Adrenal gland (tissue), 5 donors: ENCODE data around the gene NAPA.

ENCODE experiments used
- CTCF ChIP-seq, 6 experiments: fragments of 450-650 bp in 4 of 6; fragments of 200-600 bp in 2 of 6; sonication (generic) in 1 of 6; IDR thresholded peaks; 1 replicate in 5 of 6; 2 replicates in 1 of 6; pipeline versions ENCODE4 v1.5.1 to v1.8.0; 2016 to 2021; ENCODE audit warnings: antibody characterized with exemption in 6 of 6, mild to moderate bottlenecking in 2 of 6, moderate library complexity in 1 of 6
- POLR2A ChIP-seq, 2 donors: fragments of 450-650 bp; IDR thresholded peaks; one replicate each; pipeline ENCODE4 v1.6.1; 2017; ENCODE audit warnings: antibody characterized with exemption in 2 of 2, mild to moderate bottlenecking in 2 of 2, moderate library complexity in 1 of 2
- donor health status: DM: no; HTN: no; CAD: no.

DNA sequence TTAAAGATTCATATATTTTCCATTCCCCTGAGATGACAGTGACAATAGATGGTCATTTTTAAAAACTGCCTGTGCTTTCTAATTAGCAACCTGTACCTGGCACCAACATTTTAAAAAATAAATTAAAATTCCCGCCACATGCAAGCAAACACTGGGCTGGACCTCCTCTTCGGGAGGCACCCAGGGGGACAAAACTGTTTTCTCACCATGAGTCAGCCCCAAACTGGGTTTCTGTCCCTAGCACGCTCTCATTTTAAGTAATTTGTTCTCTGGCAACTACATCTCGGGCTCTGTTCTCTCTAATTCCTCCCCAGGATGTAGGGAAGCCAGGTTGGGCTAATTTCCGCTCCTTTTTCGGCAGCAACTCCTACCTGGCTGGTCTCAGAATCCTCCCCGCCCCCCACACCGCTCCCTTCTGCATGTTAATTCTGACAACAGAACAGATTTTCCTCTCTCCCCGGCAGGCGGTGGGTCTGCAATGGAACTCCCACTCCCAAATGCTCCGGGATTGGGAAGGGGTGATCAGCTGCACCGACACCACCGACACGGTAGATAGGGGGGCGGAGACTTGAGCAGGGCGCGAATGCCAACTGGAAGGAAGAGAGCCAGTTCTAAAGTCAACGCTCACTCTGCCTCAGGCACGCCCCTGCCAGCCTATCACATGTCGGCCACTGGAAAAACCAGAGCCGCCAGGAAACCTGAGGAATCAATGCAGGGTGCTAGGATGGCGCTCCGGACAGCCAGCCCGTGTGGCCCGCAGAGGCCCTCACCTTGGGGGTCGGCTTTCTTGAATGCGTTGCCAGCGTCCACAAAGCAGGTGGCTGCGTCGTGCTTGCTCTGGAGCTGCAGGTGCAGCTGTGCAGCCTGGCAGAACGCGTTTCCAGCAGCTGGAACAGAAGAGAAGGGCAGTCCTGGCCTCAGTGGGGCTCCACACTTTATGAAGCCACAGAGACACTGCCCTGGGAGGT lies 14.7 kb downstream of the NAPA start:
- TF ChIP-seq CTCF (IDR thresholded peaks at IDR 0.05) (no peak), POLR2A (IDR thresholded peaks at IDR 0.05) (no peak)
